Measurements from ENCODE around the gene DCTN3. TPM values are rescaled to one million over a fixed set of nuclear protein-coding genes. Genes with fewer than 3 reads are reported as not detected.

DCTN3 gene
- total RNA-seq, 1 experiment from 2014 or later = 59.7 TPM

GRCh38 chr9:34582787-34583186 is 37.5 kb downstream of the DCTN3 start:
- in situ Hi-C loops (cut with HindIII; ENCODE audit: low pct_unique_long_range_greater_than_20kb, low sequenced_read_pairs) = no loop called here
- DNase-seq (ENCODE audit: low read depth, low spot score) = no peak

GRCh38 chr9:34581318-34581717 is 39.0 kb downstream of the DCTN3 start:
- in situ Hi-C loops (cut with HindIII; ENCODE audit: low pct_unique_long_range_greater_than_20kb, low sequenced_read_pairs) = no loop called here
- no peak for DNase-seq (ENCODE audit: low read depth, low spot score)

- no peak for DNase-seq (ENCODE audit: low read depth, low spot score)
- in situ Hi-C loops (cut with HindIII; ENCODE audit: low pct_unique_long_range_greater_than_20kb, low sequenced_read_pairs) = no loop called here
These were observed 39.9 kb downstream of the DCTN3 start for GRCh38 chr9:34580358-34580757.

GRCh38 chr9:34579808-34580163 is 40.5 kb downstream of the DCTN3 start:
- DNase-seq (ENCODE audit: low read depth, low spot score) = no peak
- in situ Hi-C loops (cut with HindIII; ENCODE audit: low pct_unique_long_range_greater_than_20kb, low sequenced_read_pairs) = no loop called here

- no peak for DNase-seq (ENCODE audit: low read depth, low spot score)
- in situ Hi-C loops (cut with HindIII; ENCODE audit: low pct_unique_long_range_greater_than_20kb, low sequenced_read_pairs) = no loop called here
These were observed 41.0 kb downstream of the DCTN3 start for GRCh38 chr9:34579104-34579807.

- DNase-seq (ENCODE audit: low read depth, low spot score) = no peak
- in situ Hi-C loops (cut with HindIII; ENCODE audit: low pct_unique_long_range_greater_than_20kb, low sequenced_read_pairs) = no loop called here
These were observed 41.8 kb downstream of the DCTN3 start for GRCh38 chr9:34578241-34579103.

GRCh38 chr9:34577400-34578240 is 42.7 kb downstream of the DCTN3 start:
- in situ Hi-C loops (cut with HindIII; ENCODE audit: low pct_unique_long_range_greater_than_20kb, low sequenced_read_pairs) = no loop called here
- DNase-seq (ENCODE audit: low read depth, low spot score) = no peak

- no peak for DNase-seq (ENCODE audit: low read depth, low spot score)
- in situ Hi-C loops (cut with HindIII; ENCODE audit: low pct_unique_long_range_greater_than_20kb, low sequenced_read_pairs) = no loop called here
These were observed 43.5 kb downstream of the DCTN3 start for GRCh38 chr9:34576597-34577399.

- in situ Hi-C loops (cut with HindIII; ENCODE audit: low pct_unique_long_range_greater_than_20kb, low sequenced_read_pairs) = no loop called here
- no peak for DNase-seq (ENCODE audit: low read depth, low spot score)
These were observed 44.3 kb downstream of the DCTN3 start for GRCh38 chr9:34575862-34576596.

GRCh38 chr9:34575241-34575640 is 45.1 kb downstream of the DCTN3 start:
- in situ Hi-C loops (cut with HindIII; ENCODE audit: low pct_unique_long_range_greater_than_20kb, low sequenced_read_pairs) = no loop called here
- no peak for DNase-seq (ENCODE audit: low read depth, low spot score)

GRCh38 chr9:34574571-34574970 is 45.7 kb downstream of the DCTN3 start:
- in situ Hi-C loops (cut with HindIII; ENCODE audit: low pct_unique_long_range_greater_than_20kb, low sequenced_read_pairs) = no loop called here
- no peak for DNase-seq (ENCODE audit: low read depth, low spot score)

- in situ Hi-C loops (cut with HindIII; ENCODE audit: low pct_unique_long_range_greater_than_20kb, low sequenced_read_pairs) = no loop called here
These were observed 46.5 kb downstream of the DCTN3 start for GRCh38 chr9:34573599-34574325.

GRCh38 chr9:34572628-34573027 is 47.7 kb downstream of the DCTN3 start:
- in situ Hi-C loops (cut with HindIII; ENCODE audit: low pct_unique_long_range_greater_than_20kb, low sequenced_read_pairs) = no loop called here
- DNase-seq (ENCODE audit: low read depth, low spot score) = no peak

More at GRCh38 chr9:34573599-34574325, 46.5 kb downstream of the DCTN3 start:
- DNase-seq (ENCODE audit: low read depth, low spot score) = no peak

GRCh38 chr9:34572092-34572491 is 48.2 kb downstream of the DCTN3 start:
- no peak for DNase-seq (ENCODE audit: low read depth, low spot score)

GRCh38 chr9:34571481-34571810 is 48.8 kb downstream of the DCTN3 start:
- DNase-seq (ENCODE audit: low read depth, low spot score) = no peak
- in situ Hi-C loops (cut with HindIII; ENCODE audit: low pct_unique_long_range_greater_than_20kb, low sequenced_read_pairs) = no loop called here

More at GRCh38 chr9:34572092-34572491, 48.2 kb downstream of the DCTN3 start:
- in situ Hi-C loops (cut with HindIII; ENCODE audit: low pct_unique_long_range_greater_than_20kb, low sequenced_read_pairs) = no loop called here

GRCh38 chr9:34570809-34571480 is 49.4 kb downstream of the DCTN3 start:
- in situ Hi-C loops (cut with HindIII; ENCODE audit: low pct_unique_long_range_greater_than_20kb, low sequenced_read_pairs) = no loop called here
- no peak for DNase-seq (ENCODE audit: low read depth, low spot score)

All from SK-MEL-5 (cell line).